DND-41 (cell line): ENCODE data around the gene GLB1L3.

Source experiments
- EZH2 ChIP-seq: IDR thresholded peaks from 3 replicates; pipeline ENCODE4 v1.6.1; 2012; ENCODE audit warnings: borderline replicate concordance, low read depth, mild to moderate bottlenecking, moderate library complexity, low read length, inconsistent platforms; ENCODE audit not compliant: severe bottlenecking
- TF ChIP-seq, protein P1 (sequence below): IDR thresholded peaks from 2 replicates; pipeline ENCODE4 v1.5.1; 2012; ENCODE audit warnings: borderline replicate concordance, low read length, moderate library complexity, mild to moderate bottlenecking; ENCODE audit not compliant: poor library complexity, severe bottlenecking; ENCODE audit errors: extremely low read depth

DNA sequence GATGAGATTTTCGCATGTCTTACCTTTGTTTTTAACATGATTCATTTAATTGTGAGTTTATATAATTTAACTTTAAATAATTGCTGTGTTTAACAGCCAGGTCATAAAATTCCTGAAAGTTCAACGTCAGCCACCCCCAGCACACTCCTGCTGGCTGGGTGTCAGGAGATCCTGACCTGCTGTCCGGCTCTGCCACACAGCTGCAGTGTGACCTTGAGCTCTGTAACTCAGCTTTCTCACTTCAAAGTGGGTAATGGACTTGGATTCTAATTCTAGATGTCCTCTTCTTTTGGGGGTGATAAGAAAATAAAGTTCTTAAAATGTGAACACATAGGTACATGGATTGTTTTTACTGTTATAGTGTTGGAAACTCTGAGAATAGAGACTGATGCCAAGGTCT is 40.8 kb upstream of the GLB1L3 start:
- TF ChIP-seq, protein P1, sequence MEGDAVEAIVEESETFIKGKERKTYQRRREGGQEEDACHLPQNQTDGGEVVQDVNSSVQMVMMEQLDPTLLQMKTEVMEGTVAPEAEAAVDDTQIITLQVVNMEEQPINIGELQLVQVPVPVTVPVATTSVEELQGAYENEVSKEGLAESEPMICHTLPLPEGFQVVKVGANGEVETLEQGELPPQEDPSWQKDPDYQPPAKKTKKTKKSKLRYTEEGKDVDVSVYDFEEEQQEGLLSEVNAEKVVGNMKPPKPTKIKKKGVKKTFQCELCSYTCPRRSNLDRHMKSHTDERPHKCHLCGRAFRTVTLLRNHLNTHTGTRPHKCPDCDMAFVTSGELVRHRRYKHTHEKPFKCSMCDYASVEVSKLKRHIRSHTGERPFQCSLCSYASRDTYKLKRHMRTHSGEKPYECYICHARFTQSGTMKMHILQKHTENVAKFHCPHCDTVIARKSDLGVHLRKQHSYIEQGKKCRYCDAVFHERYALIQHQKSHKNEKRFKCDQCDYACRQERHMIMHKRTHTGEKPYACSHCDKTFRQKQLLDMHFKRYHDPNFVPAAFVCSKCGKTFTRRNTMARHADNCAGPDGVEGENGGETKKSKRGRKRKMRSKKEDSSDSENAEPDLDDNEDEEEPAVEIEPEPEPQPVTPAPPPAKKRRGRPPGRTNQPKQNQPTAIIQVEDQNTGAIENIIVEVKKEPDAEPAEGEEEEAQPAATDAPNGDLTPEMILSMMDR: no peak
- TF ChIP-seq EZH2: no peak
